T-helper 1 cell treated with Interleukin-12 subunit alpha and Interleukin-12 subunit beta and Interleukin-4 antibody, amounts not matched to agents 30 μg/mL and 1 μg/mL, for 36 hours (primary cell): ENCODE data around the gene MARCO.
"Not testable (repeated sequence)": the region's sequence is repeated elsewhere in the genome, so short reads cannot be mapped to it uniquely, and the experiment has no call there.

Experiments
- H3K27ac Mint-ChIP-seq: one replicate; pipeline ENCODE4 v1.8.0; 2021; ENCODE audit warnings: mild to moderate bottlenecking, mixed read lengths
- H3K27me3 Mint-ChIP-seq: one replicate; pipeline ENCODE4 v1.8.0; 2021; ENCODE audit warnings: low read depth, mixed read lengths
- H3K36me3 Mint-ChIP-seq: one replicate; pipeline ENCODE4 v1.8.0; 2021; ENCODE audit warnings: low read depth, mixed read lengths
- H3K4me1 Mint-ChIP-seq: one replicate; pipeline ENCODE4 v1.8.0; 2021; ENCODE audit warnings: low read depth, mixed read lengths
- H3K4me3 Mint-ChIP-seq: one replicate; pipeline ENCODE4 v1.8.0; 2021; ENCODE audit warnings: mild to moderate bottlenecking, moderate library complexity, mixed read lengths
- H3K9me3 Mint-ChIP-seq: one replicate; pipeline ENCODE4 v1.8.0; 2021; ENCODE audit warnings: mixed read lengths

The MARCO gene

DNA sequence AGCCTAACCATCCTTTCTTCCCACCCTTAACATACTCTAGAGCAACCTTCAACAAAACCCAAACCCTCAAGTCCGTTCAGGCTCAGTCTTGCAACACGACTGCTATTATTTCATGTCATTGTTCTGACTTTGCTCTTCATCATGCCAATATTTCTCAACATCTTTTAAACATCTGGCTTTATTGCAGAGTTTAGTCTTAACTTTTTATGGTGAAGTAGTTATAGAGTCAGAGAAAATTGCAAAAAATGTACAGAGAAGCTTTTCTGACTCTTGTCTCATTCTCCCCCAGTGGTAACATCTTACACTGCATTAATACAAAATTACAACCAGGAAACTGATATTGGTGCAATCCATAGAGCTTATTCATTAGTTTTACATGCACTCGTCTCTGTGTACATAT is 3.9 kb downstream of the MARCO start:
- no peak overlapping the region for H3K27ac Mint-ChIP-seq

DNA sequence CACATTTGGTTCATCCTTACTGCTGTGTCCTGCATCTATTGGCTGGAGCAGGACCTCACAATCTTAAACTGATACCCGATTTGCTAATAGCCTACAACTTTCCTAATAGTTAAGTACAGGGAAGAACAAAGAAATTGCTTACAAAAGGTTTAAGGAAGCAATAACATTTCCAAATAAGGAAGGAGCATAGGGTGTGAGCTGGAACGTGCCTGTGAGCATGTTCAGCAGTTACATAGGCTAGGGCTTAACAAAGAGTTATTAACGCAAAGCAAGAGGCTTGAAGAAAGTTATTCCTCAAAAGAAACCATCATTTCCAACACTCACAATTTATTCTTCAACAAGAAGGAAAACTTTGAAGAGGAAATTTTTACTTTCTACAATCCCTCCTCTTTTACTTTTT is 6.3 kb downstream of the MARCO start:
- H3K9me3 Mint-ChIP-seq, H3K4me1 Mint-ChIP-seq, H3K27ac Mint-ChIP-seq, H3K4me3 Mint-ChIP-seq, H3K27me3 Mint-ChIP-seq, H3K36me3 Mint-ChIP-seq: not testable (repeated sequence)

More for the DNA sequence above, 3.9 kb downstream of the MARCO start:
- Mint-ChIP-seq H3K27me3 (peaks cover 3% of the 10 kb centered on the region), H3K4me3 (no peak overlapping the region), H3K9me3 (no peaks in the 10 kb centered on the region), H3K4me1 (no peaks in the 10 kb centered on the region), H3K36me3 (no peaks in the 10 kb centered on the region)

GRCh38 chr2:118954297-118955060 is 12.5 kb downstream of the MARCO start:
- H3K4me1 Mint-ChIP-seq, result no peaks in the 10 kb centered on the region
- H3K36me3 Mint-ChIP-seq, result no peaks in the 10 kb centered on the region
- no peaks in the 10 kb centered on the region for H3K9me3 Mint-ChIP-seq
- no peak overlapping the region for H3K27ac Mint-ChIP-seq
- no peak overlapping the region for H3K4me3 Mint-ChIP-seq
- H3K27me3 Mint-ChIP-seq, result peaks cover 8% of the 10 kb centered on the region

GRCh38 chr2:118965737-118966136 is 23.7 kb downstream of the MARCO start:
- H3K9me3 Mint-ChIP-seq, result no peaks in the 10 kb centered on the region
- no peaks in the 10 kb centered on the region for H3K36me3 Mint-ChIP-seq
- no peak overlapping the region for H3K27ac Mint-ChIP-seq
- H3K4me1 Mint-ChIP-seq, result no peaks in the 10 kb centered on the region
- peaks cover 6% of the 10 kb centered on the region for H3K27me3 Mint-ChIP-seq
- H3K4me3 Mint-ChIP-seq, result no peak overlapping the region

DNA sequence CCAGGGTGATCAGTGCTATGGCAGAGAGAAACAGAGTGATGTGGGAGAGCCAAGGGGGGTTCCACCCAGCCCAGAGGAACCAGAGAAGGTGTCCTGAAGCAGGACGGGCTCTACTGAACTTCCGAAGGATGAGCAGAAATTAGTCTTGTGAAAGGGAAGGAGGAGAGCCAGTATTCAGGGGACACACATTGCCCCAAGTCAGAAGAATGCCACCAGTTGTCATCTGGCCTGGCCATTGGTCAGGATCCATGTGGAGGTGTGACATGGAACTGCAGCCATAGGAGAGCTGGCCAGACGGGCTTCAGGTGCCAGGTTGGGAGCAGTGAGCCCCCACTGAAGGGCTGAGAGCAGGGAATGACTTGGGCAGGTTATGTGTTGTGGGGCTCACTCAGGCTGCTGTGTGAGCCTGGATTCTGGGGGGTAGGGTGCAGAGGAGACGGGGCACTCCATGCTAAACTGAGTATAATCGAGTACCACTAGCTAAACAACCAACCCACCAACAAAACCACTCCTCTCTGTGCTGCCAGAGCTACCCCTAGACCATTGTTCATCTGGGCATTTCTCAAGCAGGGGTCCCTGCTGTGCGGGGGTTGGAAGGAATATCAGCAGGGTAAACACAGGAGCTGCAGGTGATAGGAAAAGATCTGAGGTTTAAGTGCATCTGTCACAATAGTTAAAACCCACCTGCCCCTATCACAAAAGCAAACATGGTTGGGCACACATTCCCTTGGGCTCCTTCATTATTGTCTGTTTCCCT is 25.3 kb downstream of the MARCO start:
- Mint-ChIP-seq H3K27me3 (peaks cover 6% of the 10 kb centered on the region), H3K27ac (no peak overlapping the region), H3K9me3 (no peaks in the 10 kb centered on the region), H3K4me1 (no peaks in the 10 kb centered on the region), H3K4me3 (no peak overlapping the region), H3K36me3 (no peaks in the 10 kb centered on the region)

- no peak overlapping the region for H3K4me3 Mint-ChIP-seq
- H3K27me3 Mint-ChIP-seq, result peaks cover 6% of the 10 kb centered on the region
- H3K9me3 Mint-ChIP-seq, result no peaks in the 10 kb centered on the region
- H3K36me3 Mint-ChIP-seq, result no peaks in the 10 kb centered on the region
- H3K27ac Mint-ChIP-seq, result no peak overlapping the region
- H3K4me1 Mint-ChIP-seq, result no peaks in the 10 kb centered on the region
Measured at GRCh38 chr2:118968042-118968441, 26.0 kb downstream of the MARCO start.

- H3K36me3 Mint-ChIP-seq, result no peaks in the 10 kb centered on the region
- H3K9me3 Mint-ChIP-seq, result no peaks in the 10 kb centered on the region
- no peaks in the 10 kb centered on the region for H3K4me1 Mint-ChIP-seq
- H3K4me3 Mint-ChIP-seq, result no peak overlapping the region
- peaks cover 6% of the 10 kb centered on the region for H3K27me3 Mint-ChIP-seq
- no peak overlapping the region for H3K27ac Mint-ChIP-seq
Measured at GRCh38 chr2:118968961-118969733, 27.2 kb downstream of the MARCO start.

GRCh38 chr2:118969734-118970395 is 27.9 kb downstream of the MARCO start:
- Mint-ChIP-seq H3K4me1 (no peaks in the 10 kb centered on the region), H3K36me3 (no peaks in the 10 kb centered on the region), H3K27me3 (peaks cover 6% of the 10 kb centered on the region), H3K4me3 (no peak overlapping the region), H3K9me3 (no peaks in the 10 kb centered on the region), H3K27ac (no peak overlapping the region)

GRCh38 chr2:118970396-118971135 is 28.6 kb downstream of the MARCO start:
- no peaks in the 10 kb centered on the region for H3K4me1 Mint-ChIP-seq
- H3K9me3 Mint-ChIP-seq, result no peaks in the 10 kb centered on the region
- H3K36me3 Mint-ChIP-seq, result no peaks in the 10 kb centered on the region
- H3K27ac Mint-ChIP-seq, result no peak overlapping the region
- no peak overlapping the region for H3K4me3 Mint-ChIP-seq
- peaks cover 6% of the 10 kb centered on the region for H3K27me3 Mint-ChIP-seq

DNA sequence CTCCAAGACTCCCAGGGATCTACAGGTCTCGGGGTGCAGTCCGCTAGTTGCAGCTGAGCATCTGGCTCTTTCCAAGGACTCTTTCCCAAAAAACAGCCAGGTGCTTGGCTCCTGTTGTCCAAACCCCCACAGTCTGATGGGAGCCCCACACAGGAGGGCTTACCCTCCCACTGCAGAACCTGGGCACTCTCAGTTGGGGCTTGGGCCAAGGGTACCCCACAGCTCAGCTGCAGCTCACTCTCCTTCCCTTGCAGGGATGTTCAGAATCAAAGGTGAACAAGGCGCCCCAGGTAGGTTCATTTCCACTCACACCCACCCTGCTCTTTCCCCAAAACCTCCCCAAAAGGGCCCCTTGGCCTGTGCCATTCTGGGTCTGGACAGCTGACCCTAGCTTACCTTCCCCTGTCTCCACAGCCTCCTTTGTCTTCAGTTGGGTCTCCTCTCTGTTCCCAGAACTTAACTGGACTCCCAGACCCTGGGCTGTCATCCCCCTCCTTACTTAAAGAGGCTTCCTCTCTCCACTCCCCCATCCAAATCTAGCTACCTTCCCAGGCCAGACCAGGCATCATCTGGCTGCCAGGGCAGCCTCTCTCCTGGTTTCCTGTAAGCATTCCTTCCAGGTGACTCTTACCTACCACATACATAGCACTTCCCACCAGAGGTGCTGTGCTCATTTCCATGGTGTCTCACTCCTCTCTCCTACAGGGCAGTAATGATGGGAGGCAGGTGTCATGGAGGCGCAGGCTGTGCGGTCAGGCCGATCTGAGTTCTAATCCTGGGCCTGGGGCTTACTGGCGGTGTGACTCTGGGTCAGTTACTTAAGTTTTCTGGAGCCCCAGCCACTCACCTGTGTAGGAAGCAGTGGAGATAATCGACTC is 29.5 kb downstream of the MARCO start:
- Mint-ChIP-seq H3K4me1 (no peaks in the 10 kb centered on the region), H3K4me3 (no peak overlapping the region), H3K36me3 (no peaks in the 10 kb centered on the region), H3K27me3 (peaks cover 2% of the 10 kb centered on the region), H3K27ac (no peak overlapping the region), H3K9me3 (no peaks in the 10 kb centered on the region)

DNA sequence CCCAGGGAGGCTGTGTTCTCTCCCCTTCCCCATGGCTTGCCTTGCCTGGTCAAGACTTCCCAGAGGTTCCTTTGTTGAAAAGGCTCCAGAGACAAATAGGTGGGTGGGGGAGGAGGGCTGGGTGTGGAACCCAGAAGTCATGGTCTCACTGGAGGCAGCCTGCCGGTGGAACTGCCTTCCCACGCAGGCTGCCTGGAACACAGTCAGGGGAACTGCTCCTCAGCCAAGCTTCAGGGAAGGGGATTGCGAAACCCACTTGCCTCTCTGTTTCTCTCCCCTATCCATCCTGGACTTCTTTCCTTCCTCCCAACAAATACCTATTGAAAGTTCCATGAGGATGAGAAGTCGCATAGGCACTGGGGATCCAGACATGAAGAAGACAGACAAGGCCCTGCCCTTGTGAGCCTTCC is 31.6 kb downstream of the MARCO start:
- no peaks in the 10 kb centered on the region for H3K9me3 Mint-ChIP-seq
- H3K27ac Mint-ChIP-seq, result no peak overlapping the region
- no peak overlapping the region for H3K4me3 Mint-ChIP-seq
- no peaks in the 10 kb centered on the region for H3K36me3 Mint-ChIP-seq
- H3K27me3 Mint-ChIP-seq, result no peaks in the 10 kb centered on the region
- no peaks in the 10 kb centered on the region for H3K4me1 Mint-ChIP-seq

GRCh38 chr2:118974103-118974993 is 32.4 kb downstream of the MARCO start:
- Mint-ChIP-seq H3K4me1 (no peaks in the 10 kb centered on the region), H3K27me3 (no peaks in the 10 kb centered on the region), H3K4me3 (no peak overlapping the region), H3K27ac (no peak overlapping the region), H3K36me3 (no peaks in the 10 kb centered on the region), H3K9me3 (no peaks in the 10 kb centered on the region)
